ENCODE data around the gene SYNJ2.

The SYNJ2 gene

DNA sequence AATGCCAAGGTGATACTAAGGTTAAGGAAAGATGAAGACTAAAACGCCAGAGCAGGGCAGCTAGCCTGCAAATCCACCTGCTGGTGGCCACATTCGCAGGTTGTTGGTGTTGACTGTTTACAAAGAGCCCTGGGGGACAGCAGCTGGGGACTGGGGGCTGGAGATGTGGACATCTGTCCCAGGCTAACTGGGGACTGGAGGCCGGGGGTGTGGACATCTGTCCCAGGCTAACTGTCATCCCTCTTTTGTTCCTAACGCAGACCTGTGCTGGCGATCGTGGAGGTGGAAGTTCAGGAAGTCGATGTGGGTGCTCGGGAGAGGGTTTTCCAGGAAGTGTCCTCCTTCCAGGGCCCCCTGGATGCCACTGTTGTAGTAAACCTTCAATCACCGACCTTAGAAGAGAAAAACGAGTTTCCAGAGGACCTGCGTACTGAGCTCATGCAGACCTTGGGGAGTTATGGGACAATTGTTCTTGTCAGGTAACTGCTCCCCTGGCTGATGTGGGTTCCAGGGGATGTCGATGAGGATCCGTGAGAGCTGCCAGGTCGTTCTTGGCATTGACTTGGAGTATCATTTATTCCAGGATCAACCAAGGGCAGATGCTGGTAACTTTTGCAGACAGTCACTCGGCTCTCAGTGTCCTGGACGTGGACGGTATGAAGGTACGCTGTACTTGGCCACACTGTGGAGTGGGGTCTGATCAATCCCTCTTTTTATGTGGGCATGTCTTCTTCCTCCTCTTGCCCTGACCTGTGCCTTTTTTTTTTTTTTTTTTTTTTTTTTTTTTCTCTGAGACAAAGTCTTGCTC lies 99.4 kb downstream of the SYNJ2 start:
- no peak overlapping the region for H3K4me3 ChIP-seq (ENCODE audit: low read length)
- H3K27me3 ChIP-seq (ENCODE audit: low read depth, low read length), result no peaks in the 10 kb centered on the region
- no peak overlapping the region for H2AFZ ChIP-seq (ENCODE audit: low read depth, low read length)
- no peaks in the 10 kb centered on the region for H4K20me1 ChIP-seq (ENCODE audit: insufficient read depth, low read length)
- H3K36me3 ChIP-seq (replicated peaks; ENCODE audit: low read depth, low read length), result peaks cover 4% of the 10 kb centered on the region
- no peak overlapping the region for H3K9ac ChIP-seq (ENCODE audit: low read length)
- no peaks in the 10 kb centered on the region for H3K9me3 ChIP-seq (ENCODE audit: insufficient read depth, low read length)
- no peak for TF ChIP-seq EZH2phosphoT487 (IDR thresholded peaks at IDR 0.05; ENCODE audit: low read depth)
- TF ChIP-seq, protein P1, sequence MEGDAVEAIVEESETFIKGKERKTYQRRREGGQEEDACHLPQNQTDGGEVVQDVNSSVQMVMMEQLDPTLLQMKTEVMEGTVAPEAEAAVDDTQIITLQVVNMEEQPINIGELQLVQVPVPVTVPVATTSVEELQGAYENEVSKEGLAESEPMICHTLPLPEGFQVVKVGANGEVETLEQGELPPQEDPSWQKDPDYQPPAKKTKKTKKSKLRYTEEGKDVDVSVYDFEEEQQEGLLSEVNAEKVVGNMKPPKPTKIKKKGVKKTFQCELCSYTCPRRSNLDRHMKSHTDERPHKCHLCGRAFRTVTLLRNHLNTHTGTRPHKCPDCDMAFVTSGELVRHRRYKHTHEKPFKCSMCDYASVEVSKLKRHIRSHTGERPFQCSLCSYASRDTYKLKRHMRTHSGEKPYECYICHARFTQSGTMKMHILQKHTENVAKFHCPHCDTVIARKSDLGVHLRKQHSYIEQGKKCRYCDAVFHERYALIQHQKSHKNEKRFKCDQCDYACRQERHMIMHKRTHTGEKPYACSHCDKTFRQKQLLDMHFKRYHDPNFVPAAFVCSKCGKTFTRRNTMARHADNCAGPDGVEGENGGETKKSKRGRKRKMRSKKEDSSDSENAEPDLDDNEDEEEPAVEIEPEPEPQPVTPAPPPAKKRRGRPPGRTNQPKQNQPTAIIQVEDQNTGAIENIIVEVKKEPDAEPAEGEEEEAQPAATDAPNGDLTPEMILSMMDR (IDR thresholded peaks at IDR 0.05; ENCODE audit: low read depth, low read length), result no peak
- H3K4me2 ChIP-seq (ENCODE audit: low read length), result no peak overlapping the region
- H3K27ac ChIP-seq (ENCODE audit: low read length), result no peak overlapping the region
- no peaks in the 10 kb centered on the region for H3K79me2 ChIP-seq (ENCODE audit: low read length)
- no peaks in the 10 kb centered on the region for H3K4me1 ChIP-seq (ENCODE audit: low read length)

DNA sequence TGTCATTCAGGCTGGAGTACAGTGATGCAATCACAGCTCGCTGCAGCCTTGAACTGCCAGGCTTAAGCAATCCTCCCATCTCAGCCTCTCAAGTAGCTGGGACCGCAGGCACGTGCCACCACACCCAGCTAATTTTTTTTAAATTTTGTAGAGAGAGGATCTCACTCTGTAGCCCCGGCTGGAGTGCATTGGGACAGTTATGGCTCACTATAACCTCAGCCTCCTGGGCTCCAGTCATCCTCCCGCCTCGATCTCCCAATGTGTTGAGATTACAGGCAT lies 99.9 kb downstream of the SYNJ2 start:
- Histone ChIP-seq H3K4me3 (ENCODE audit: low read length) (no peak overlapping the region), H3K9me3 (ENCODE audit: insufficient read depth, low read length) (no peaks in the 10 kb centered on the region), H3K4me1 (ENCODE audit: low read length) (0 out of 2 replicates have a peak, but pooled peaks cover 5% of the 10 kb centered on the region), H3K4me2 (ENCODE audit: low read length) (no peak overlapping the region), H3K9ac (ENCODE audit: low read length) (no peak overlapping the region), H3K79me2 (ENCODE audit: low read length) (no peaks in the 10 kb centered on the region), H4K20me1 (ENCODE audit: insufficient read depth, low read length) (no peaks in the 10 kb centered on the region), H3K36me3 (replicated peaks; ENCODE audit: low read depth, low read length) (peaks cover 4% of the 10 kb centered on the region), H2AFZ (ENCODE audit: low read depth, low read length) (no peak overlapping the region), H3K27ac (ENCODE audit: low read length) (no peak overlapping the region), H3K27me3 (ENCODE audit: low read depth, low read length) (no peaks in the 10 kb centered on the region)
- TF ChIP-seq EZH2phosphoT487 (IDR thresholded peaks at IDR 0.05; ENCODE audit: low read depth), result no peak
- TF ChIP-seq, protein P1 (IDR thresholded peaks at IDR 0.05; ENCODE audit: low read depth, low read length), result no peak

DNA sequence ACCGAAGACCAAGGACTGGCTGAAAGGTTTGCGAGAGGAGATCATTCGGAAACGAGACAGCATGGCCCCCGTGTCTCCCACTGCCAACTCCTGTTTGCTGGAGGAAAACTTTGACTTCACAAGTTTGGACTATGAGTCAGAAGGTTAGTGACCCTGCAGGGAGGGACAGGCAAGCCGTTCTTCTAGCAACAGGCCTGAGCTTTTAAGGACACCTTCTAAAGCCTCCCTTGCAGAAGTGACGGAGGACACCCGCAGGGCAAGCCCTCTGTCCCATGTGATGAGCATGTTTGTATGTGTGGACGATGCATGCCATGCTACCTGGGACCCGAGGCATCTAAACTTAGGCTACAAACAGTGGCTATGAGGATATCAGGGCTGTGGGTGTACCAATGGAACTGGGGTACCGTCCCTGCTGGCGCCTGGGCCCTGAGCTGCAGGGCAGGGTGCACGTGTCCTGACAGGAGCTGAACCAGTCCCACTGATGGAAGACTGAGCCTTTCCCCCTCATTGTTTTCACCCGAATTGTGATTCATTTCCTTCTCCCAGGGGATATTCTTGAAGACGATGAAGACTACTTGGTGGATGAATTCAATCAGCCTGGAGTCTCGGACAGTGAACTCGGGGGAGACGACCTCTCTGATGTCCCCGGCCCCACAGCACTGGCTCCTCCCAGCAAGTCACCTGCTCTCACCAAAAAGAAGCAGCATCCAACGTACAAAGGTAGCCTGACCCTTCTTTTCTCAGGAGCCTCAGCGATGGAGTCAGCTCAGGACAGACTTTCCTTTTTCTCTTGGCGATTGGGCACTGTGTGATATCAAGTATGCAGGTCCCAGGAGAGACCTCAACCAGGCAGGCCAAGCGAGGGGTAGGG lies 102.0 kb downstream of the SYNJ2 start:
- H3K4me1 ChIP-seq (ENCODE audit: low read length), result 0 out of 2 replicates have a peak, but pooled peaks cover 5% of the 10 kb centered on the region
- no peak overlapping the region for H3K4me3 ChIP-seq (ENCODE audit: low read length)
- no peaks in the 10 kb centered on the region for H3K79me2 ChIP-seq (ENCODE audit: low read length)
- no peak for TF ChIP-seq EZH2phosphoT487 (IDR thresholded peaks at IDR 0.05; ENCODE audit: low read depth)
- TF ChIP-seq, protein P1 (IDR thresholded peaks at IDR 0.05; ENCODE audit: low read depth, low read length), result no peak
- H3K9me3 ChIP-seq (ENCODE audit: insufficient read depth, low read length), result no peaks in the 10 kb centered on the region
- H3K9ac ChIP-seq (ENCODE audit: low read length), result no peak overlapping the region
- no peak overlapping the region for H3K27ac ChIP-seq (ENCODE audit: low read length)
- H3K4me2 ChIP-seq (ENCODE audit: low read length), result no peak overlapping the region
- H3K36me3 ChIP-seq (replicated peaks; ENCODE audit: low read depth, low read length), result no peaks in the 10 kb centered on the region
- no peaks in the 10 kb centered on the region for H3K27me3 ChIP-seq (ENCODE audit: low read depth, low read length)
- no peaks in the 10 kb centered on the region for H4K20me1 ChIP-seq (ENCODE audit: insufficient read depth, low read length)
- H2AFZ ChIP-seq (ENCODE audit: low read depth, low read length), result no peak overlapping the region
